Astrocyte of the spinal cord (primary cell): Measurements from ENCODE around the gene RAB7B.

Experiments used
- DNase-seq: peaks from one replicate; pipeline ENCODE4 v3.0.0; 2011; ENCODE audit warnings: low read depth, low spot score
- H3K4me3 ChIP-seq: 2 replicates; pipeline ENCODE4 v1.5.1; 2011; ENCODE audit warnings: low read depth, mild to moderate bottlenecking, low read length, moderate library complexity
- CTCF ChIP-seq: IDR thresholded peaks from 2 replicates; pipeline ENCODE4 v1.5.1; 2012; ENCODE audit warnings: low read depth, mild to moderate bottlenecking, low read length, inconsistent platforms
- in situ Hi-C: cut with HindIII; loops from 2 replicates; pipeline ENCODE4 v1.10.0; 2017; ENCODE audit warnings: low sequenced_read_pairs

Gene RAB7B

DNA sequence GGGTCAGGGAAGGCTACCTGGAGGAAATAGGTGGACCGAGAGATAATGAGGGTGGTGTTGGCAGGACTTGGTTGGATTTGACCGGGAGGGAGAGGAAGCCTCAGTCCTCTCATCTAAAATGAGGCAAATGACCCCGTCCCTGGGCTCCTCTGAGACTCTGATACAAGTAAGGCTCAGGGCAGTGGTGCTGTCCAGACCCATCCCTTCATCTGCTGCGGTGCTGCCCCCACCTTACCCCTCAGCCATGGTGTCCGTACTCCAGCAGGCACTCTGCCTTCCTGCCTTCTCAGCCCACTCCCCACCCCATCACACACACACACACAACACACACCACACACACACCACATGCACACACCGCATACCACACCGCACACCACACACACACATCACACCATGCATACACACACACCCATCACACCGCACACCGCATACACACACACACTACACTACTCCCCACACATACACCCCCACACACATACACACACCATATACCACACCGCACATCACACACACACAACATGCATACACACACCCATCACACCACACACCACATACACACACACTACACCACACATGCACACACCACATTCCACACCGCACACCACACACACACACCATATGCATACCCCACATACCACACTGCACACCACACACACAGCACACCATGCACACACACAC is 30.6 kb downstream of the RAB7B start:
- no peak for TF ChIP-seq CTCF
- no peak overlapping the region for H3K4me3 ChIP-seq
- no peak for DNase-seq
- in situ Hi-C loops: no loop called here

DNA sequence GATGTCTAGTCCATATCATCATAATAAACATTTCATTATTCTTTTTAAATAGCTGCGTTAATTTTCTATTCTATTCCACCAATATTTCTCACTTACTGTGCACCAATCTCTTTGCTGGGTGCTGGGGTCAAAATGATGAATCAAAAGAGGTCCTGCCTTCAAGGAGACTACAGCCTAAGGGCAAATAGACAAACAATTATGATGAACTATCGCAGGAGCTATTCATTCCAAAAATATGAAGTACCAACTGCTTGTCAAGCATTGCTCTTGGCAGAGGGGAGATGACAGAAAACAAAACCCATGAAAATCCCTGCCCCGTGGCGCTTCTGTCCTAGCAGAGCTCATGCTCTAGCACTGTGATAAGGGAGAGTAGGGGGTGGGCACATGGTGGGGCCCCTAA is 31.1 kb downstream of the RAB7B start:
- no peak for DNase-seq
- TF ChIP-seq CTCF: no peak
- in situ Hi-C loops: no loop called here
- no peak overlapping the region for H3K4me3 ChIP-seq

- in situ Hi-C loops: no loop called here
- no peak for TF ChIP-seq CTCF
- no peak for DNase-seq
- no peak overlapping the region for H3K4me3 ChIP-seq
These were observed 32.1 kb downstream of the RAB7B start for GRCh38 chr1:205971082-205971481.

- TF ChIP-seq CTCF: no peak
- H3K4me3 ChIP-seq: no peak overlapping the region
- in situ Hi-C loops: no loop called here
- no peak for DNase-seq
These were observed 32.7 kb downstream of the RAB7B start for GRCh38 chr1:205970486-205970885.

- in situ Hi-C loops: no loop called here
- DNase-seq: no peak
- no peak for TF ChIP-seq CTCF
- H3K4me3 ChIP-seq: no peak overlapping the region
These were observed 34.0 kb downstream of the RAB7B start for GRCh38 chr1:205969229-205969628.

GRCh38 chr1:205967554-205968335 is 35.5 kb downstream of the RAB7B start:
- no peak overlapping the region for H3K4me3 ChIP-seq
- no peak for TF ChIP-seq CTCF
- DNase-seq: no peak
- in situ Hi-C loops: no loop called here
